Ramos (cell line): ENCODE measurements around the gene ZNF750.

Experiments
- in situ Hi-C: fragments of 300-500 bp; cut with MboI; formaldehyde crosslinking; loops from one replicate; pipeline ENCODE4 v1.14.3; 2022; ENCODE audit warnings: low sequenced_read_pairs; ENCODE audit not compliant: unreplicated experiment

Gene ZNF750

DNA sequence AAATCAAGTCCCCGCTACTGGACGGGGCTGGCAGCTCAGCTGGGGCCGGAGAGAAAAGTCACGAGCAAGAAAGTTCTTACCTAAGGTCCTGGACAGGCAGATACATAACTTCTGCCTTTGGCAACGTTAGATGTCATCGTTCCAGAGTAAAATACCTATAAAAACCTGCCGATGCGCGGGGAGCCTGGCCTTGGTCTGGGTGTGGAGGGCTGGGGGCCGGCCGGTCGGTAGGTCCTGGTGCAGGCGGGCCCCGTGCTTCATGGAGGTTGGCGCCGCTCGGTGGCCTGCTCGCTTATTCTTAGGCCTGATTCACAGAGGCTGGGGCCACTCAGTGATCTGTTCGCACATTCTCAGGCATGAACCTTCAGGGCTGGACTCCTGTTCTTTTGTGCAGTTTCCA lies 33.7 kb upstream of the ZNF750 start:
- in situ Hi-C loops, result no loop called here

GRCh38 chr17:82872591-82873520 lies 33.0 kb upstream of the ZNF750 start:
- in situ Hi-C loops, result no loop called here

- in situ Hi-C loops, result no loop called here
These were observed 32.1 kb upstream of the ZNF750 start for GRCh38 chr17:82871776-82872561.

DNA sequence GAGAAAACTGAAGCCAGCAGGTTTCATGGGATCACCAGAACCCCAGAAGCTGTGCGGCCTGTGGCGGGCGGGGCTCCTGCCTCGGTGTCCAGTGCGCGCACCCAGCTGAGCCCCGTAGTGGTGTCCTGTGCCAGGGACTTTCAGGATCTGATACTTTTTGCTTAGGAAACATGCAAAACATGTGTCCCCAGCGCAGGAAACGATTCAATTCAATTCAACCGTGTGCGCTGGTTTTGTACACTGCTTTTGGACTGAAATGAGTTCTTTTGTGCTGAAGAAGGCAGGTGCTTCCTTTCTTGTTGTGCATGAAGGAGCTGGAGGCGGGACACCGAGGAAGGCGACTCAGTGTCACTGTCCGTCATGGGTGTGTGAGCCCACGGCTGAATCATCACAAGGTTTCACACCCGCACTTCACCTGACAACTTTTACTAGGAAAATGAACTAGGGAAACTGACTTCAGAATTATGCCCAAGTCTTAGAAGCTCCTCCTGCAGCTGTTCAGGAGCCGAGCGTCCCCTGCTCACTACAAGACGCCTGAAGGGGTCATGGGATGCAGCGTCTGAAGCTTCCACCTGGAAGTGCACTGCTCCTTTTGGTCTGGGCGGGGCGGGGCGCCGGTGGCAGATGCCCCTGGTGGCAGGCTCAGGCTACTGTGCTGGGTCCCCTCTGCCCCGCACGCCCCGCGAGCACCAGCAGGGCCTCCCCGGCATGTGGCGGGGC lies 31.4 kb upstream of the ZNF750 start:
- in situ Hi-C loops, result no loop called here

- in situ Hi-C loops, result no loop called here
These were observed 30.7 kb upstream of the ZNF750 start for GRCh38 chr17:82870541-82870940.

DNA sequence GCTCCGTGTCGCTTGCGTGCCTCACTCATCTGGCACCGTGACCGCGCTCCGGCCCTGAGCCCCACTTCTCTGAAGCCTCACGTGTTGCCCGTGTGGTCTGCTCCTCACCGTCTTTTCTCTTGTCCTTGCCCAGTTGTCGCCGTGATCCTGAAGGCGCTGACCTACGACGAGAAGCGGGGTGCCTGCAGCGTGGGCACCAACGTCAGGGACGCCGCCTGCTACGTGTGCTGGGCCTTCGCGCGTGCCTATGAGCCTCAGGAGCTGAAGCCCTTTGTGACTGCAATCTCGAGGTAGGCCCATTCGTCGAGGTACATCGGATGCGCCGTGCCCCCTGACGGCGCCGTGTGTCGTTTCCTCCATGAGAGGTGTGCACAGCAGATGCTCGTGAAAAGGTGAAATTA lies 30.3 kb upstream of the ZNF750 start:
- in situ Hi-C loops, result no loop called here

DNA sequence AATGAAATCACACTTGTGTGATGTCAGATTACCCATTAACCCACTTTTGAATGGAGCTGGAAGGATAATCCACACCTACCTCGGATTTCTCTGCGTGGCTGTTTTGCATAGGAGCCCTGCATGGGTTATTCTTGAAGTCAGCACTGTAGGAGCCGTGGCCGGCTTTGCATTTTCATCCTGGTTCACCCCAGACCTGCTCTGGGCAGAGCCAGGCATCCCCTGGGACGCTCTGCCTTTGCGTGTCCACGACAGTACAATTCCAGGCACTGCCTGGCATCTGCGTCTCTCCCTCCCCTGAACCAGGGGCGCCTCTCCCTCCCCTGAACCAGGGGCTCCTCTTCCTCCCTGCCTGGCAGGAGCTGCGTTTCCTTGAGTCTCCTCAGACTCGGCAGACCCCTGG lies 29.7 kb upstream of the ZNF750 start:
- in situ Hi-C loops, result no loop called here

GRCh38 chr17:82868715-82869131 lies 28.9 kb upstream of the ZNF750 start:
- in situ Hi-C loops, result no loop called here

GRCh38 chr17:82867763-82868325 lies 28.0 kb upstream of the ZNF750 start:
- in situ Hi-C loops, result no loop called here

- in situ Hi-C loops, result no loop called here
These were observed 26.9 kb upstream of the ZNF750 start for GRCh38 chr17:82866590-82867191.

DNA sequence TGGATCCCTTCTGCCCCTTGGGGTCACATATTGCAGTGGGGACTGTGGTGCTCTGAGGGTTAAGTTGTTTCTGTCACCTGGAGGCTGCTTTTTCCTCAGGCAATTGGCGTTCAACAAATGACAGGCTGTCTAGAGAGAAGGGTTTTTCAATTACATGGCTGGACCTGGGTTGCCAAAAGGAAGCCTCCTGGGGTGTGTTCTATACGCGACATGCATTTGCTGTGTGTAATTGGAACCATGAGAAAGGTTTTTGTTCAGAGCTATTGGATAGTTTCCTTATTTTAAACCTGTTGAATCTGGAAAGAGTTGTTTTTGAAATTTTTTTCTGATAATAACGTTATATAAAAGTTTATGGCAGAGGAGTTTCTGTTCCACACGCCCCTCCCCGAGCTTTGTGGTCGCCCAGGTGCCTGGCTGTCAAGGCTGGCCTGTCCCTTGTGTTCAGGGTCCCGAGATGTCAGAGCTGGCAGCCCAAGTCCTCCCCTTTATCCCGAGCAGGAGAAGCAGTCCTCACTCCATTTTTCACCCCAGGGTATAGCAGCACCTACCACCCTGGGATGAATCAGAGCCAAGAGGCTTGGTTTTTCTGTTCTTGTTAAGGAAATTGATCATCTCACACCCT lies 26.1 kb upstream of the ZNF750 start:
- in situ Hi-C loops, result no loop called here

GRCh38 chr17:82865274-82865673 lies 25.5 kb upstream of the ZNF750 start:
- in situ Hi-C loops, result no loop called here

DNA sequence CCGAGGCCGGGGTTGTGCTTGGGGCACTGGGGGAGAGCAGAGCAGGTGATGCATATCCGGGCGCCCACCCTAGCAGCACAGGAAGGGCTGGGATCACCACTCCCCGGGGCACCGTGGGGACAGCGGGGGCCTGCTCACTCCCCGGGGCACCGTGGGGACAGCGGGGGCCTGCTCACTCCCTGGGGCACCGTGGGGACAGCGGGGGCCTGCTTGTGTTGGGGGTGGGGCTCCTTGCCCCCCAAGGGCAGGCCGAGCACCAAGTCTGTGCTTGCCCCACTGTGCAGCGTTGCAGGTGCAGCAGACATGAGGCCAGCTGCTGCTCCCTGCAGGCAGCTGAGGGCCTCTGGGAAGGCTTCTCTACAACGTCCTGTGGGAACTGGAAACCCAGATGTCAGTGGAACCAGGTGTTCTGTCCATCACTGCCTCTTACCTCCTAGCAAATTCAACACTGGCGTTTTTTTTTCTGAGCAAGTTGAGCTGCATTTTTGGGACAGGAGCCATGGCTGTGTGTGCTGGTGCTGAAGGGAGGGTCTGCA lies 25.0 kb upstream of the ZNF750 start:
- in situ Hi-C loops, result no loop called here

GRCh38 chr17:82863941-82864712 lies 24.3 kb upstream of the ZNF750 start:
- in situ Hi-C loops, result no loop called here

GRCh38 chr17:82863383-82863940 lies 23.6 kb upstream of the ZNF750 start:
- in situ Hi-C loops, result no loop called here

DNA sequence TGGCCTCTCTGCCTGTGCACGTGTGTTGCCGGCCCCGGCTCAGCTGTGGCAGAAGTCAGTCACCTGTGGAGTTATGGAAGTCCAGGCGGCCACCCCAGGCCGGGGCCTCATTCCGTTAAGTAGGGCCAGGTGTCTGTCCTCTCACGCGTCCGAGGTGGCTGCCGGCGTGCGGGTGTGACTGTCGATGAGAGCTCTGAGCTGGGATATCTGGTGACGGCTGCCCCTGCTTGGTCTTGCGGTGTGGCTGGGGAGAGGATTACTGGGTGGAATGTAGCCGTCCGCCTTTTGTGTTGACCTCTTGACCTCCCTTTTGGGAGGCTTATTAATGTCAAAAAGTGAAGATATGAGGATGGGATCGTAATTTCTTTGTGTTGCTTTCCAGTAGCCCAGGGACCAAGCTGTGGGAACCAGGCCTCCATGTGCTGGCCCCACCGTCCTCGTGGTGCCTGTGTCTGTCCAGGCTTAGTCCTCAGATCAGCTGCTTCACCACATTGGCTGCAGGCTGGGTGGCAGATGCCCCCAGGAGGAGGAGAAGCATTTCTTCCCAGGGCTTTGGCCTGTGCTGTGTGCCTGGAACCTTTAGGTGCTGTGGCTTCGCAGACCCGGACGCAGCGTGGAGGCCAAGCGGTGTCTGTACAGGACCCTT lies 23.0 kb upstream of the ZNF750 start:
- in situ Hi-C loops, result no loop called here

DNA sequence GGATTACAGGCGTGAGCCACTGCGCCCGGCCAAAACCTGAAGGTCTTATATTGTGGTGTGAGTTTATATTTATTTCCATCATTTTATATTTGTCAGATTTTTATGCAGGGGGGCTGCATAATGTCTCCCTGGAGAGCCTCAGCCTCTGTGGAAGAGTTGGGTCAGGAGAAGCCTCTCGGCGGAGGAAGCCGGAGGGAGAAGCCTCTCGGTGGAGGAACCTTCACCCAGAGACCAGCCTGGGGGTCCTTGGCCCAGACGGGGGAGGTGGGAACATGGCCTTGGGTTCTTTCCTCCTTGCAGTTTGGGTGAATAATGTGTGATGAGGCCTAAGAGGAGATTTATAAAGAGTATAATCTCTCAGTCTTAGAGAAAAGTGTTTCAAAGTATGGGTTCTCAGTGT lies 22.4 kb upstream of the ZNF750 start:
- in situ Hi-C loops, result no loop called here

DNA sequence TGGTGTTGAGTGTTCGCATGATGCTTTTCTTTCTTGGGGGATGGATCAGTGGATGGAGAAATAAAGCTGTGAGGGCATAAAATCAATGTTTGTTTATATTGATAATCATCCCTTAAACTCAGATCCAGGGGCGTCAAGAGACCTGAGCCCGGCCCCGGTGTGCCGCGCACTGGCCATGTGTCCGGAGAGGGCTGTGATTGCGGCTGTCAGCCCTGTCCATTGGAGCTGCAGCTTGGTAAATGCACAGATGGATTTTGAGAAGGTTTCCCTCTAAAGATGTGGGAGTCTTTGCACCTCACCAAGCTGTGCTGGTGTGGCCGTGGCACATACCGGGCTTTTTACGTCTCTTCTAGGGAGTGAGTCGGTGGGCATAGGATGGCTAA lies 21.6 kb upstream of the ZNF750 start:
- in situ Hi-C loops, result no loop called here
